Muscle of leg (tissue), 11 donors: ENCODE measurements around the gene PARP3. TPM values are rescaled to one million over a fixed set of nuclear protein-coding genes. Genes with fewer than 3 reads are reported as not detected.

Source experiments
- DNase-seq: peaks from one replicate; pipeline ENCODE4 v3.0.0; 2013
- H3K27ac ChIP-seq: one replicate; pipeline ENCODE4 v1.5.1; 2013; ENCODE audit warnings: mild to moderate bottlenecking, low read length, control low read depth
- H3K27me3 ChIP-seq: one replicate; pipeline ENCODE4 v1.6.1; 2013; ENCODE audit warnings: low read length; ENCODE audit not compliant: control insufficient read depth, insufficient read depth
- H3K36me3 ChIP-seq: one replicate; pipeline ENCODE4 v1.6.1; 2013; ENCODE audit warnings: low read length; ENCODE audit not compliant: control insufficient read depth, insufficient read depth
- H3K4me1 ChIP-seq: one replicate; pipeline ENCODE4 v1.6.1; 2013; ENCODE audit warnings: low read length; ENCODE audit not compliant: control insufficient read depth, insufficient read depth
- H3K4me3 ChIP-seq: one replicate; pipeline ENCODE4 v1.5.1; 2013; ENCODE audit warnings: low read length, control low read depth
- H3K9me3 ChIP-seq: replicated peaks from 2 replicates; pipeline ENCODE4 v1.6.1; 2013; ENCODE audit warnings: low read depth, low read length; ENCODE audit not compliant: control insufficient read depth
- WGBS: methylation state at CpG from one replicate; pipeline ENCODE4 v1.1.5; 2013; ENCODE audit warnings: missing lambda C conversion rate; ENCODE audit not compliant: insufficient coverage; 5-methylcytosine and 5-hydroxymethylcytosine counted together
- polyA plus RNA-seq, 8 donors: library from polyadenylated mRNA; unstranded; fragments of 120-200 nt; gene quantifications; one replicate each; pipeline versions ENCODE4 v1.2.1 to v1.2.3, GENCODE V29; 2013; ENCODE audit warnings: inconsistent platforms in 1 of 8, low replicate concordance in 1 of 8; ENCODE audit not compliant: insufficient read length in 8 of 8, insufficient read depth in 1 of 8
- total RNA-seq: library from RNA; stranded (reverse); fragments of 120-200 nt; gene quantifications from one replicate; pipeline ENCODE4 v1.2.4, GENCODE V29; 2013

PARP3 gene
- total and polyA plus RNA-seq, 9 donors = 5.0 to 8.3 (median 6.2) TPM

DNA sequence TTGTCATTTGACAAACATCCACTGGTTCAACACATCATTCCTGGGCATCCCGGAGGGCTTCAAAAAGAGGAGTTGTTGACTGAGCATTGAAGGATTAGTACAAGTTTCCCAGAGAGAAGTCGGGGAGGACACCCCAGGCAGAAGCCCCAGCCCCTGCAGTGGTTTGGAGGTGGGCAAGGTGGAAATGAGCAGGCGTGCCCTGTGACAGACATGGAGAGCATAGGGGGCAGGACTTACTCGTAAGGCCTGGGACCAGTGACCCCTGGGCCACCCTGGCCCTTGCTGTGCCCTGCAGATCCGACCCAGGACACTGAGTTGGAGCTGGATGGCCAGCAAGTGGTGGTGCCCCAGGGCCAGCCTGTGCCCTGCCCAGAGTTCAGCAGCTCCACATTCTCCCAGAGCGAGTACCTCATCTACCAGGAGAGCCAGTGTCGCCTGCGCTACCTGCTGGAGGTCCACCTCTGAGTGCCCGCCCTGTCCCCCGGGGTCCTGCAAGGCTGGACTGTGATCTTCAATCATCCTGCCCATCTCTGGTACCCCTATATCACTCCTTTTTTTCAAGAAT is 5.9 kb downstream of the PARP3 start:
- no peak for DNase-seq
- 83% methylated on average over 9 of the region's 10 CpGs for WGBS
- H3K9me3 ChIP-seq = no peaks in the 10 kb centered on the region

DNA sequence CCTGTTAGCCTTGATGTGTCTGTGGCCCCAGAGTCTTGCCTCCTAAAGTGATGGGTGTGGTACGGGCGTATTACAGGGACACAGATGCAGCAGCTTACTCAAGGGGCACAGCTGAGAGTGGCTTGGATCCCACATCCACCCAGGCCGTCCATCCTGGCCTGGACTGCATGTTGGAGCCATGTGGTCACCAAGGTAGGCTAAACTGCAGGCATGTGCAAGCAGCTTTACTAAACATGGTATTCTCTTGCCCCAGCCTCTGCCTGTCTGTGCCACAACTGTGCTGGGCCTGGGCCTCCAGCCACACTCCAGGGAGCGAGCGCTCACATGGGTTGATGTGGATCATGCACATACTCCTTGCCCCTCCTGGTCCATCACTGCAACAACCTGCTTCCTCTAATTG is 7.0 kb downstream of the PARP3 start:
- peaks cover 6% of the 10 kb centered on the region for H3K27me3 ChIP-seq
- WGBS = 82% methylated on average over 5 of the region's 5 CpGs
- no peak for DNase-seq
- H3K27ac ChIP-seq = no peak overlapping the region
- no peaks in the 10 kb centered on the region for H3K9me3 ChIP-seq
- H3K36me3 ChIP-seq = no peaks in the 10 kb centered on the region
- no peak overlapping the region for H3K4me3 ChIP-seq
- H3K4me1 ChIP-seq = no peaks in the 10 kb centered on the region

More for the DNA sequence above, 5.9 kb downstream of the PARP3 start:
- peaks cover 2% of the 10 kb centered on the region for H3K27me3 ChIP-seq
- H3K4me3 ChIP-seq = no peak overlapping the region
- peaks cover 4% of the 10 kb centered on the region for H3K4me1 ChIP-seq
- no peak overlapping the region for H3K27ac ChIP-seq
- H3K36me3 ChIP-seq = no peaks in the 10 kb centered on the region

DNA sequence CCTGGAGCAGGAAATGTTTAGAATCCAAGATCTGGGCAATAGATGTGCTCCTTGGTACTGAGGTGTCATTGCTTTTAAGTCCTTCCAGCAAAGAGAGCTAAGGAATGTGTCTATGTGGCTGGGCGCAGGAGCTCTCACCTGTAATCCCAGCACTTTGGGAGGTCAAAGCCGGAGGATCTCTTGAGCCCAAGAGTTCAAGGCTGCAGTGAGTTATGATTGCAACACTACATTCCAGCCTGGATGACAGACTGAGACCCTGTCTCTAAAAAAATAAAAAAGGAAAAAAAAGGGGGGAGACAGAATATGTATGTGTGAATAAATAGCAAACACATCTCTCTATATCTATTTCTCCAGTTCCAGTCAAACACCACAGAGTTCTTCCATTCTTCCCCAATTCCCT is 8.7 kb downstream of the PARP3 start:
- DNase-seq = no peak
- no peaks in the 10 kb centered on the region for H3K36me3 ChIP-seq
- 100% methylated on average over 1 of the region's 2 CpGs for WGBS
- H3K27ac ChIP-seq = no peak overlapping the region
- no peaks in the 10 kb centered on the region for H3K9me3 ChIP-seq
- H3K27me3 ChIP-seq = peaks cover 17% of the 10 kb centered on the region
- H3K4me3 ChIP-seq = no peak overlapping the region
- H3K4me1 ChIP-seq = peaks cover 9% of the 10 kb centered on the region

DNA sequence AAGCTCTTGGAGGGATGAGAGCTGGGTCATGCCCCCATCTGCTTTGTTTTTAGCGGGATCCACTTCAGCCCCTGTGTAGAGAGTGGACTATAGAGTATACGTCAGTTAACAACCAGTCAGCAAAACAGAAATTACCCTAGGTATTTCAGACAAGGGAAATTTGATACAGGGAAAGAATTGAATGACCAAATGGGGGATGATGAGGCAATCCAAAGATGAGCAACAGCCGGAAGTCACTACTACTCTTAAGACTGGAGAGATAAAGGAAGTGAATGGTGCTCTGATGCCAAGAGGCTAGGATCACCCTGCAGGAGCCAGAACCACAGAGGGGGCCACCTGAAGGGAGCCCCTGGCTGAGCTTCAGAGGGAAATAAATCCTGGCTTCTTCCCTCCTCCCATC is 11.3 kb downstream of the PARP3 start:
- Histone ChIP-seq H3K36me3 (peaks cover 14% of the 10 kb centered on the region), H3K4me3 (no peak overlapping the region), H3K9me3 (no peaks in the 10 kb centered on the region), H3K27me3 (peaks cover 17% of the 10 kb centered on the region), H3K4me1 (peaks cover 22% of the 10 kb centered on the region), H3K27ac (no peak overlapping the region)
- WGBS = no CpG with 5 or more reads among the region's 3 CpGs
- no peak for DNase-seq

DNA sequence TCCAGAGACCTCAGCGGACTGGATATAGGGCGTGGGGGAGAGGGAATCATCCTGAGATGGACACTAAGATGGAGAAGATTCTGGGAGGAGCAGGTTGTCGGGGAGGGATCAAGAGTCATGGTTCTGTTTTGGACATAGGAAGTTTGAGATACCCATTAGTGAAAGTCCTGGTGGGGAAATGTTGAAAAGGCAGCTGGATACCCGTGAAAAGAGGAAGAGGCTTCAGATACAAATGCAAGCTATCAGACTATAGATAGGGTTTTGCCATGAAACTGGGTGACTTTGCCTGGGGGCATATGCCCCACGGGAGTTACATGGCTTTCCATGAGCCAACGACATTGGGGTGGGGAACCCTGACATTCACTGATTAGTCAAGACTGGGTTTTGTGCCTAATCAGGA is 11.9 kb downstream of the PARP3 start:
- peaks cover 21% of the 10 kb centered on the region for H3K36me3 ChIP-seq
- DNase-seq = no peak
- H3K4me1 ChIP-seq = peaks cover 22% of the 10 kb centered on the region
- peaks cover 17% of the 10 kb centered on the region for H3K27me3 ChIP-seq
- 72% methylated on average over 6 of the region's 6 CpGs for WGBS
- H3K9me3 ChIP-seq = no peaks in the 10 kb centered on the region
- H3K27ac ChIP-seq = no peak overlapping the region
- H3K4me3 ChIP-seq = no peak overlapping the region

DNA sequence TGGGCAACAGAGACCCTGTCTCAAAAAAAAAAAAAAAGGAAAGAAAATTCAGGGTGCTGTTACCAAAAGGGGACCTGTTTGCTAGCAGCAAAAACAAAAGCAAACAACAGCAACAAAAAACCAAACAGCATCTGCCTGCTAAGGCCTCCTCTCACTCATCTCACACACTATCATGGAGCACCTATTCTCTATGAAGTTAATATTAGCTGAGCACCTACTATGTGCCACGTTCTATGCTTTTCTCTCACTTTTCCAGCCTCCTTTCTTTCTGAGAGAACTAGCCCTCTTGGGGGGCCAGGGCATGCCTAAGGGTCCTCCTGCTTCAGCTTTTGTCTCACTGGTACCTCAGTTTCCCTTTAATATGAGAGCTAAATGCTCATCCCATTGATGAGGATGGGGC is 12.6 kb downstream of the PARP3 start:
- WGBS = 83% methylated on average over 1 of the region's 1 CpG
- Histone ChIP-seq H3K4me3 (no peak overlapping the region), H3K9me3 (no peaks in the 10 kb centered on the region), H3K4me1 (peaks cover 22% of the 10 kb centered on the region), H3K36me3 (peaks cover 27% of the 10 kb centered on the region), H3K27ac (no peak overlapping the region), H3K27me3 (peaks cover 17% of the 10 kb centered on the region)
- DNase-seq = no peak

DNA sequence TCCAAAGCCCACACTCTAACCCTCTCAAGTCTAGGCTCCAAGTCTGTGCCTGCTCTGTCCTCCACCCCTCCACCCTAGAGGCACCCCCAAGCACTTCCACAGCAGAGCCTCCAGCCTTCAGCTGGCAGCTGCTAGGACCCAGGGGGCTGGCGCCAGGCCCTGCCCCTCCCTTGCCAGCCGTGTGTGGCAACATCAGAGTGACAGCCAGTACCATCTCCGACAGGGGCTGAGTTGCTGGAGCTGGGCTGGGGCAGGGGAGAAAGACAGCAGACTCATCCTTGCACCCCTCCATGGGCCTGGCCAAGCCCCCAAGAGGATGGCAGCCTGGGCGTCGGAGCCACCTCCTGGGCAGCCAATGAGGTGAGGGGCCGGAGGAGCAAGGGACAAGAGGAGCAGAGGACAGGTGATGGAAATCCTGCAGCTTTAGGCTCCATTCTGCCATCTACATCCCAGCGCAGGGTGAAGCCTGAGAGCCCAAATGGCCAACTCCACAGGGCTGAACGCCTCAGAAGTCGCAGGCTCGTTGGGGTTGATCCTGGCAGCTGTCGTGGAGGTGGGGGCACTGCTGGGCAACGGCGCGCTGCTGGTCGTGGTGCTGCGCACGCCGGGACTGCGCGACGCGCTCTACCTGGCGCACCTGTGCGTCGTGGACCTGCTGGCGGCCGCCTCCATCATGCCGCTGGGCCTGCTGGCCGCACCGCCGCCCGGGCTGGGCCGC is 13.2 kb downstream of the PARP3 start, which contains the start of gene GPR62:
GPR62 (plus strand) TSS at position 207 of the 718 bp plus-strand sequence; CDS start at position 479, 272 bp downstream.
- no peaks in the 10 kb centered on the region for H3K9me3 ChIP-seq
- H3K36me3 ChIP-seq = peaks cover 33% of the 10 kb centered on the region
- no peak within 1 kb of the TSS for H3K27ac ChIP-seq
- H3K4me3 ChIP-seq = peak within 1 kb of the TSS; percentile 8
- peaks cover 22% of the 10 kb centered on the region for H3K4me1 ChIP-seq
- WGBS = 13% methylated on average over 30 of the region's 33 CpGs
- H3K27me3 ChIP-seq = peaks cover 17% of the 10 kb centered on the region
- no peak for DNase-seq

DNA sequence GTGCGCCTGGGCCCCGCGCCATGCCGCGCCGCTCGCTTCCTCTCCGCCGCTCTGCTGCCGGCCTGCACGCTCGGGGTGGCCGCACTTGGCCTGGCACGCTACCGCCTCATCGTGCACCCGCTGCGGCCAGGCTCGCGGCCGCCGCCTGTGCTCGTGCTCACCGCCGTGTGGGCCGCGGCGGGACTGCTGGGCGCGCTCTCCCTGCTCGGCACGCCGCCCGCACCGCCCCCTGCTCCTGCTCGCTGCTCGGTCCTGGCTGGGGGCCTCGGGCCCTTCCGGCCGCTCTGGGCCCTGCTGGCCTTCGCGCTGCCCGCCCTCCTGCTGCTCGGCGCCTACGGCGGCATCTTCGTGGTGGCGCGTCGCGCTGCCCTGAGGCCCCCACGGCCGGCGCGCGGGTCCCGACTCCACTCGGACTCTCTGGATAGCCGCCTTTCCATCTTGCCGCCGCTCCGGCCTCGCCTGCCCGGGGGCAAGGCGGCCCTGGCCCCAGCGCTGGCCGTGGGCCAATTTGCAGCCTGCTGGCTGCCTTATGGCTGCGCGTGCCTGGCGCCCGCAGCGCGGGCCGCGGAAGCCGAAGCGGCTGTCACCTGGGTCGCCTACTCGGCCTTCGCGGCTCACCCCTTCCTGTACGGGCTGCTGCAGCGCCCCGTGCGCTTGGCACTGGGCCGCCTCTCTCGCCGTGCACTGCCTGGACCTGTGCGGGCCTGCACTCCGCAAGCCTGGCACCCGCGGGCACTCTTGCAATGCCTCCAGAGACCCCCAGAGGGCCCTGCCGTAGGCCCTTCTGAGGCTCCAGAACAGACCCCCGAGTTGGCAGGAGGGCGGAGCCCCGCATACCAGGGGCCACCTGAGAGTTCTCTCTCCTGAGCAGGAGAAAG is 14.0 kb downstream of the PARP3 start:
- Histone ChIP-seq H3K4me3 (peak overlapping the region; percentile 8), H3K27ac (no peak overlapping the region), H3K9me3 (no peaks in the 10 kb centered on the region), H3K36me3 (peaks cover 40% of the 10 kb centered on the region), H3K27me3 (peaks cover 14% of the 10 kb centered on the region), H3K4me1 (peaks cover 22% of the 10 kb centered on the region)
- WGBS = 1% methylated on average over 95 of the region's 97 CpGs
- DNase-seq = peak; percentile 79

DNA sequence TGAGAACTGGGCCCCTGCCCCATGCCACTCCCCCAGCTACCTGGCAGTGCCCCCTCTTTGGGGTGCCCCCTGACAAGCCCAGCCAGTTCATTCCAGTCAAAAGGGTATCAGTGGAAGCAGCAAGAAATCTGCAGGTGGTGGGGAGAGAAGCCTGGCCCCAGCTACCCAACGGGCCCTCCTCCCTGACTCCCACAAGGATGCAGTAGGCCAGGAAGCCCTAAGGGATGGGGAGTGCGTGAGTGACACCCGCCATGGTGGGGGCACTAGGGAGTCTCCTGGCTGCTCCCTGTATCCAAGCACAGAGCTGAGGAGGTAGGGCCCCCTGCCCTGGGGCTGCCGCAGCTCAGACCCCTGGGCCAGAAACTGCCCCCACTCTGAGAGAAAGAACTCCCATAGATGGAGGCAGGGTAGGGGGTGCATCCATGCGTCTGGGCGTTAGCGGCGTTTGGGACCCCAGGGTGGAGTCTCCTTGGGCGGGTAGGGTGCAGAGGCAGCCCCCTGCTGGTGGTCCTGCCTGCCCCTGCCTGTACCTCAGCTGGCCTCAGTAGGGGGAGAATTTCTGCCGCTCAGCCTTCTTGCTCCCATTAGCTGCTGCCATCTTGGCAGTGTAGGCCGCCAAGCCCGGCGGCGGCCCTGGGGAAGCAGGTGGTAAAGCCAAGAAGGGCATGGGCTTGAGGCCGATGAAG is 15.5 kb downstream of the PARP3 start:
- WGBS = 96% methylated on average over 9 of the region's 15 CpGs
- Histone ChIP-seq H3K4me1 (peaks cover 35% of the 10 kb centered on the region), H3K4me3 (no peak overlapping the region), H3K27ac (no peak overlapping the region), H3K36me3 (peaks cover 43% of the 10 kb centered on the region), H3K9me3 (no peaks in the 10 kb centered on the region), H3K27me3 (peaks cover 14% of the 10 kb centered on the region)
- DNase-seq = no peak
